ENCODE results near the gene ABLIM3.

GRCh38 chr5:149284501-149284900 lies 143.2 kb downstream of the ABLIM3 start:
- TF ChIP-seq, protein P1, sequence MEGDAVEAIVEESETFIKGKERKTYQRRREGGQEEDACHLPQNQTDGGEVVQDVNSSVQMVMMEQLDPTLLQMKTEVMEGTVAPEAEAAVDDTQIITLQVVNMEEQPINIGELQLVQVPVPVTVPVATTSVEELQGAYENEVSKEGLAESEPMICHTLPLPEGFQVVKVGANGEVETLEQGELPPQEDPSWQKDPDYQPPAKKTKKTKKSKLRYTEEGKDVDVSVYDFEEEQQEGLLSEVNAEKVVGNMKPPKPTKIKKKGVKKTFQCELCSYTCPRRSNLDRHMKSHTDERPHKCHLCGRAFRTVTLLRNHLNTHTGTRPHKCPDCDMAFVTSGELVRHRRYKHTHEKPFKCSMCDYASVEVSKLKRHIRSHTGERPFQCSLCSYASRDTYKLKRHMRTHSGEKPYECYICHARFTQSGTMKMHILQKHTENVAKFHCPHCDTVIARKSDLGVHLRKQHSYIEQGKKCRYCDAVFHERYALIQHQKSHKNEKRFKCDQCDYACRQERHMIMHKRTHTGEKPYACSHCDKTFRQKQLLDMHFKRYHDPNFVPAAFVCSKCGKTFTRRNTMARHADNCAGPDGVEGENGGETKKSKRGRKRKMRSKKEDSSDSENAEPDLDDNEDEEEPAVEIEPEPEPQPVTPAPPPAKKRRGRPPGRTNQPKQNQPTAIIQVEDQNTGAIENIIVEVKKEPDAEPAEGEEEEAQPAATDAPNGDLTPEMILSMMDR (IDR thresholded peaks at IDR 0.05): no peak
- TF ChIP-seq EP300 (IDR thresholded peaks at IDR 0.05; ENCODE audit: low read depth) (no peak), POLR2A (IDR thresholded peaks at IDR 0.05) (no peak)

Data from transverse colon (tissue), 3 donors.